Measurements from ENCODE around the gene YWHAB.

GRCh38 chr20:44955270-44955669 lies 69.8 kb downstream of the YWHAB start:
- TF ChIP-seq CTCF (conservative IDR thresholded peaks at IDR 0.05) (no peak), ZFX (IDR thresholded peaks at IDR 0.05) (no peak)

All from C4-2B (cell line).